ENCODE data around the gene ZNF559.

The ZNF559 gene

DNA sequence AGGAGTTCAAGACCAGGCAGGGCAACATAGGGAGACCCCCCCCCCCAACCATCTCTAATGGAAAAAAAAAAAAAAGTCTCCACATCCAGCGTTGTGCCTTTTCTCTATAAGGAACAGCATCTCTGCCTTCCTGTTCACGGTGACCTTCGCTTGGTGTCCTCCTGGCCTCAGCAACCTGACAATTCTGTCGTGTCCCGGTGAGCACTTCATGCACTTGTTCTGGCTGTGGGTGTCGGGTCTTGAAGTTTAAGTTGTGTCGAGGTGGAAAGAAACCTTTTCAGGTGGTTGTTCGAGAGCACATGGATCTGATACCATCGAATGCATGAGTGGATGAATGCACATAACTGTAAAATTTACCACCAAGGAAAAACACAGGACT, 594 bp downstream of the ZNF559 start:
- Histone ChIP-seq H3K4me2 (ENCODE audit: low read depth, low read length, poor library complexity, severe bottlenecking) (peak overlapping the region; percentile 93), H3K9me2 (replicated peaks; ENCODE audit: insufficient read depth, low read length) (no peaks in the 10 kb centered on the region), H3F3A (ENCODE audit: insufficient read depth) (no peaks in the 10 kb centered on the region), H3K9ac (ENCODE audit: low read length) (peak overlapping the region; percentile 71), H3K79me2 (ENCODE audit: insufficient read depth, low read length) (peaks cover 15% of the 10 kb centered on the region), H3K27me3 (ENCODE audit: low read length) (no peaks in the 10 kb centered on the region), H3K36me3 (ENCODE audit: low read length) (peaks cover 9% of the 10 kb centered on the region), H2AFZ (ENCODE audit: low read depth, low read length, severe bottlenecking) (peak overlapping the region; percentile 87), H3K4me3 (ENCODE audit: insufficient read depth, low read length, poor library complexity, severe bottlenecking) (peak overlapping the region; percentile 67), H3K27ac (ENCODE audit: low read depth, low read length) (peak overlapping the region; percentile 44), H3K9me3 (ENCODE audit: insufficient read depth, low read length) (peaks cover 9% of the 10 kb centered on the region; the same call in 1 of the 2 replicates), H4K20me1 (ENCODE audit: low read depth, low read length) (no peaks in the 10 kb centered on the region)
- no peak for TF ChIP-seq EZH2phosphoT487 (conservative IDR thresholded peaks at IDR 0.05; ENCODE audit: low read length)
- TF ChIP-seq, protein P1, sequence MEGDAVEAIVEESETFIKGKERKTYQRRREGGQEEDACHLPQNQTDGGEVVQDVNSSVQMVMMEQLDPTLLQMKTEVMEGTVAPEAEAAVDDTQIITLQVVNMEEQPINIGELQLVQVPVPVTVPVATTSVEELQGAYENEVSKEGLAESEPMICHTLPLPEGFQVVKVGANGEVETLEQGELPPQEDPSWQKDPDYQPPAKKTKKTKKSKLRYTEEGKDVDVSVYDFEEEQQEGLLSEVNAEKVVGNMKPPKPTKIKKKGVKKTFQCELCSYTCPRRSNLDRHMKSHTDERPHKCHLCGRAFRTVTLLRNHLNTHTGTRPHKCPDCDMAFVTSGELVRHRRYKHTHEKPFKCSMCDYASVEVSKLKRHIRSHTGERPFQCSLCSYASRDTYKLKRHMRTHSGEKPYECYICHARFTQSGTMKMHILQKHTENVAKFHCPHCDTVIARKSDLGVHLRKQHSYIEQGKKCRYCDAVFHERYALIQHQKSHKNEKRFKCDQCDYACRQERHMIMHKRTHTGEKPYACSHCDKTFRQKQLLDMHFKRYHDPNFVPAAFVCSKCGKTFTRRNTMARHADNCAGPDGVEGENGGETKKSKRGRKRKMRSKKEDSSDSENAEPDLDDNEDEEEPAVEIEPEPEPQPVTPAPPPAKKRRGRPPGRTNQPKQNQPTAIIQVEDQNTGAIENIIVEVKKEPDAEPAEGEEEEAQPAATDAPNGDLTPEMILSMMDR (IDR thresholded peaks at IDR 0.05; ENCODE audit: insufficient read depth, low read length, poor library complexity, severe bottlenecking): no peak

GRCh38 chr19:9329999-9330398, 6.0 kb downstream of the ZNF559 start:
- no peaks in the 10 kb centered on the region for H3K9me2 ChIP-seq (replicated peaks; ENCODE audit: insufficient read depth, low read length)
- no peak overlapping the region for H3K9ac ChIP-seq (ENCODE audit: low read length)
- no peak overlapping the region for H3K4me3 ChIP-seq (ENCODE audit: insufficient read depth, low read length, poor library complexity, severe bottlenecking)
- H3K27me3 ChIP-seq (ENCODE audit: low read length): no peaks in the 10 kb centered on the region
- H3K79me2 ChIP-seq (ENCODE audit: insufficient read depth, low read length): peaks cover 19% of the 10 kb centered on the region
- no peak overlapping the region for H3K4me2 ChIP-seq (ENCODE audit: low read depth, low read length, poor library complexity, severe bottlenecking)
- peaks cover 41% of the 10 kb centered on the region; the same call in 1 of the 2 replicates for H3K9me3 ChIP-seq (ENCODE audit: insufficient read depth, low read length)
- no peak for TF ChIP-seq EZH2phosphoT487 (conservative IDR thresholded peaks at IDR 0.05; ENCODE audit: low read length)
- TF ChIP-seq, protein P1 (IDR thresholded peaks at IDR 0.05; ENCODE audit: insufficient read depth, low read length, poor library complexity, severe bottlenecking): no peak
- no peak overlapping the region for H2AFZ ChIP-seq (ENCODE audit: low read depth, low read length, severe bottlenecking)
- no peaks in the 10 kb centered on the region for H4K20me1 ChIP-seq (ENCODE audit: low read depth, low read length)
- peaks cover 42% of the 10 kb centered on the region for H3K36me3 ChIP-seq (ENCODE audit: low read length)
- no peaks in the 10 kb centered on the region for H3F3A ChIP-seq (ENCODE audit: insufficient read depth)
- no peak overlapping the region for H3K27ac ChIP-seq (ENCODE audit: low read depth, low read length)

DNA sequence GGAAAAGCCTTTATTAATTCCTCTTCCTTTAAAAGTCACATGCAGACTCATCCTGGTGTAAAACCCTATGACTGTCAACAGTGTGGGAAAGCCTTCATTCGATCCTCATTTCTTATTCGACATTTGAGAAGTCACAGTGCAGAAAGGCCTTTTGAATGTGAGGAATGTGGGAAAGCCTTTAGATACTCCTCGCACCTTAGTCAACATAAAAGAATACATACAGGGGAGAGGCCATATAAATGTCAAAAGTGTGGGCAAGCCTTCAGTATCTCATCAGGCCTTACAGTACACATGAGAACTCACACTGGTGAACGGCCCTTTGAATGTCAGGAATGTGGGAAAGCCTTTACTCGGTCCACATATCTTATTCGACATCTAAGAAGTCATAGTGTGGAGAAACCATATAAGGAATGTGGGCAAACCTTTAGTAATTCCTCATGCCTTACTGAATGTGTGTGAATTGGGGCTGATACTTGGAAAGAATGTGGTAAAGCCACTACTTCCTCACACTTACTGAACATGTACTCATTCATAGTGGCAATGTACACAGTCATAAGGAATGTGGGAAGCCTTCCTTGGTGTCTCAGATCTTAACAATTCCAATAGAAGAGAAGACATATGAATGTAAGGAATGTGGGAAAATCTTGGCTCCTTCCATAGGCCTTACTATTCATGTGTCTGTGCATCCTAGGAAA, 18.8 kb downstream of the ZNF559 start:
- H3K79me2 ChIP-seq (ENCODE audit: insufficient read depth, low read length): no peaks in the 10 kb centered on the region
- no peaks in the 10 kb centered on the region for H3K9me2 ChIP-seq (replicated peaks; ENCODE audit: insufficient read depth, low read length)
- peaks cover 51% of the 10 kb centered on the region for H3K36me3 ChIP-seq (ENCODE audit: low read length)
- no peak overlapping the region for H3K4me3 ChIP-seq (ENCODE audit: insufficient read depth, low read length, poor library complexity, severe bottlenecking)
- TF ChIP-seq EZH2phosphoT487 (conservative IDR thresholded peaks at IDR 0.05; ENCODE audit: low read length): no peak
- TF ChIP-seq, protein P1 (IDR thresholded peaks at IDR 0.05; ENCODE audit: insufficient read depth, low read length, poor library complexity, severe bottlenecking): no peak
- no peaks in the 10 kb centered on the region for H4K20me1 ChIP-seq (ENCODE audit: low read depth, low read length)
- no peaks in the 10 kb centered on the region for H3K27me3 ChIP-seq (ENCODE audit: low read length)
- H2AFZ ChIP-seq (ENCODE audit: low read depth, low read length, severe bottlenecking): no peak overlapping the region
- H3K9me3 ChIP-seq (ENCODE audit: insufficient read depth, low read length): peaks cover 62% of the 10 kb centered on the region
- H3K4me2 ChIP-seq (ENCODE audit: low read depth, low read length, poor library complexity, severe bottlenecking): no peak overlapping the region
- no peak overlapping the region for H3K9ac ChIP-seq (ENCODE audit: low read length)
- H3K27ac ChIP-seq (ENCODE audit: low read depth, low read length): no peak overlapping the region
- H3F3A ChIP-seq (ENCODE audit: insufficient read depth): no peaks in the 10 kb centered on the region
